Fibroblast of upper back skin (primary cell): ENCODE results near the gene INO80C.
A peak's percentile ranks its signal among the peaks of the same experiment; 100 is the strongest.
"Not testable (repeated sequence)": the region's sequence is repeated elsewhere in the genome, so short reads cannot be mapped to it uniquely, and the experiment has no call there.

Source experiments
- DNase-seq: peaks from one replicate; pipeline ENCODE4 v3.0.0-alpha.2; 2013

The INO80C gene

GRCh38 chr18:35487525-35487924 lies 10.2 kb downstream of the INO80C start:
- DNase-seq, result not testable (repeated sequence)

- no peak for DNase-seq
These were observed 11.9 kb downstream of the INO80C start for GRCh38 chr18:35485852-35486251.

DNA sequence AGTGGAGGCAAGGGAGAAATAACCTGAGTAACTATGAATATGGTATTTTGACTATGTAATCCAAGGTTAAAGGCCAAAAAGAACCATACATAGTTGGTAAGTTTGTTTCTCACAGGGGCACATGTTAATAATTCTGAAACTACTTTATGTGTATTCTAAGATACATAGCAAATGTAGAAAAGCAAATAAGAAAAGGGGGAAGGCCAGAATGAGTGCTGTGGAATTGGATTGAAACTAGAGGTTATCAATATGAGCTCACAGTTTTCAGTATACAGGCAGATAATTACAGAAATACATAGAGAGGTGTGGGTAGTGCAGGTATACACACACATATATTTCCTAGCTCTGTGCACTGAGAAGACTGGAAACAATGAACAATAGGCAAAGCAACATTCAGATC lies 13.7 kb downstream of the INO80C start:
- no peak for DNase-seq

DNA sequence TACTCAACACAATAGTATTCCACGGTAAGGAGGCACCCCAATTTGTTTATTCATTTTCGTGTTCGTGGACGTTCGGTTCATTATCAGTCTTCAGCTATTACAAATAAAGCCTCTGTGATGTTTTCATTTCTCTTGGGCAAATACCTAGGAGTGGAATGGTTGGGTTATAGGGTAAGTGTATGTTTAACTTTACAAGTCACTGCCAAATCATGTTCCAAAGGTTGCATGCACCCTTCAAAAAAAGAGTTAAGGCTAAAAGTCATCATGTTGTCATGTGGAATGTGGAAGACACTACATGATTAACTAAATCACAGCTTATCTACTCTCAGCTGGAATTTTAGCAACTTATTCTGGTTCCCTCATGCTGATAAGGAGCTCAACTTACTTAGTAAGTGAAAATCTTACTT lies 15.8 kb downstream of the INO80C start:
- DNase-seq, result no peak

GRCh38 chr18:35479911-35480586 lies 17.7 kb downstream of the INO80C start:
- no peak for DNase-seq

DNA sequence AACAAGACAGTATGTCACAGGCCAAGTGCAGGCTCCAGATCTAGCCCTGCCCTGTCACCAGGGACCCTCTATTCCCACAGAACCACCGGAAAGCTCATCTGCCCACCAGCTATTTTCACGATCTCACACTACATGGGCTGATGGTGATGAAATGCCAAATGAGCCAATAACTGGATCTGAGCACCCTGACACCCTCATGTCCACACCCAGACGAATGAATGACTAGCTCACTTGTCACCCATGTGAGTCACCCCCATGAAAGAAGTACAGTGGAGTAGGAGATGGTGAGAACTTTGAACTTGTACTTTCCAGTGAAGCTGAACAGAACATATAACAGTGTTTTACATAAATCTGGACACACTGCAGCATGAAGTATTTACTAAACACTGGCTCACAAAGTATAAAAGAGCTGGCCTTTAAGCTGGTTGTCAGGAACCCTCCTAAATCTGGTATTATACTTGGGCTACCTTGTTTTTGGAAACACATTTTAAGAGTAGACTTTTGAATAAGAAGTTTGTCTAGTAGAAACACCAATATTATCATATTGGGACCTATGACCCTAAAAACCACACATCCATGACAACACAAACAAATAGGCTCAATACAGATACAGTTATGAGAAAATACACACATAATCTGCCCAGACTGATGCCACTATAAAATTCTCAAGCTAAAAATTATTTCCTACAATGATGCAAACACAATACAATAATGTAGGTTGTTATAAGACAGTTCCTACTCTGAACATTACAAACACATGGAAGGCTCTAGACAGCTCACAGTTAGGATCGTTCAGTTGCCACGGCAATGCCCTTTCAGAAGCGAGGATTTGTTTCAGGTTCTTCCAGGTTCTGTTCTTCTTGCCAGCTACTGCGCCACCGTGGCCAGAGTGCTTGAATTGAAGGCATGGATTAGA lies 19.0 kb downstream of the INO80C start:
- peak; percentile 66 for DNase-seq

- no peak for DNase-seq
These were observed 19.8 kb downstream of the INO80C start for GRCh38 chr18:35477974-35478373.

- no peak for DNase-seq
These were observed 20.3 kb downstream of the INO80C start for GRCh38 chr18:35477497-35477896.

- DNase-seq, result peak; percentile 32
These were observed 22.9 kb downstream of the INO80C start for GRCh38 chr18:35474884-35475283.

- no peak for DNase-seq
These were observed 24.2 kb downstream of the INO80C start for GRCh38 chr18:35473562-35473961.

- DNase-seq, result no peak
These were observed 27.3 kb downstream of the INO80C start for GRCh38 chr18:35470435-35470834.

DNA sequence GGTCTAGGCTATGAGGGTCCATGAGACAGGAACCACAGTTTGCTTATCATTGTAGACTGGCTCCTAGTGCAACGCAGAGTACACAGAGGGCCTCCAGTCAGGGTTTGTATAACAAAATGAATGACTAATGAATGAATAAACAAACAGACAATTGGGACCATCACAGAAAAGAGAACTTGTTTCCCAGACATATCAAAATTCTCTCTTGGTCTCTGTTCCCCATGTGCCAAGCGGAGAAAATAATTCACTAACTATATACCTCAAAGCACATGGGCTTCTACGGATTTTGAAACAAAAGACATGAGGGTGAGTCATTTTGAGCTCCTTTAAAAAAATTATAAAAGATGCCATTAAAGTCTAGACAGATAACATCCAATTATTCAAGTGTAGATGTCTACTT lies 28.0 kb downstream of the INO80C start:
- no peak for DNase-seq

DNA sequence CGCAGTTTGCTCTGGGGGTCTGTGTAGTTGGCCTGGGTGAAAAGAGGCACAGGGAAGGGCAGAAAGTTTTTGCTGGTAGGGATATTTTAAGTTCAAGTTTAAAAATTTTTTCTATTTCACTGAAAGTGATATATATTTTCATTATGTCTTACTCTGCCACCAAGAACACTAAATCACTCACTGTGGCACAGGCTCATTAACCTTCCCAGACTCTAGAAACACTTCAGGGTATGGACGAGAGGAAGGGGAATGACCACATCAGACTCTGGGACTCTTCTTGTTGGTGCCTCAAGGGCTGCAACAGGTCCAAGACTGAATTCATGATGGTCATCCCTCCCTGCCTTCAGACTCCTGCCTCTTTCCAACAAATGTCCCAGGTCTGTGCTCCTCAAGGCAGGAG lies 29.0 kb downstream of the INO80C start:
- no peak for DNase-seq

- no peak for DNase-seq
These were observed 30.1 kb downstream of the INO80C start for GRCh38 chr18:35467624-35468016.

- DNase-seq, result no peak
These were observed 30.7 kb downstream of the INO80C start for GRCh38 chr18:35466815-35467623.

GRCh38 chr18:35466334-35466733 lies 31.4 kb downstream of the INO80C start:
- no peak for DNase-seq

DNA sequence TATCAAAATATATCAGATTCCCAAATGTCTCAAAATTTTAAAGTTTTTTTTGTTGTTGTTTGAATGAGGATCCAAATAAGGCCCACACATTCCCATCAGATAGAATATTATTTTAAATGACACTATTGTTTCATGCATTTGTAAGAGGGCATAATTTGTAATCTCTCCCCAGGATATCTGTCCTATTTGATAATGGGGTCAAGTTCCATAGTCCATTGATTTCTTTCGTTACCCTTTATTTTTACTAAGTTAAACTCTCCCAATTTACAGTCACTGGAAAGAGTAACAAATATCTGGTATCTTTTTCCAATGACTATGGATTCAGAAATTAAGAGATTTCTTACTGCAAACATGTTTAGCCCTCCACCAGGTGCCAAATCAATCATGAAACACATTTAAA lies 32.4 kb downstream of the INO80C start:
- DNase-seq, result no peak

- peak; percentile 32 for DNase-seq
These were observed 32.9 kb downstream of the INO80C start for GRCh38 chr18:35464831-35465279.

DNA sequence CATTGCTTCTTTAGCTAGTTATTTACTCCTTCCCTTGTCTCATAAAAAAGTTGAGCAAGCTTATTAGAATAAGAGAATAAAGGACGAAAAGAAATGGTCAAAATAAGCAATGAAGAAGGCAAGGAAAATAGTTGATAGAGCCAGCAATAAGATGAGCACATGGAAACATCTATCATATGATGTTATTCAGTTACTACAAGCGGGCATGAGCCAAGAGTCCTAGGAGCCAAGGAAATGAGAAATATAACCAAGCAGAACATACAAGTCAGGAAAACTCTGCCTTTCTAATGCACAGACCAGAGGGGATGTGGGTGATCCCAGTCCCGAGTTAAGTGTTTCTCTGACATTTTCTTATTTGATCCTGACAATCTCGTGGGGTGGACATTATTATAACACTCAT lies 33.9 kb downstream of the INO80C start:
- DNase-seq, result no peak

DNA sequence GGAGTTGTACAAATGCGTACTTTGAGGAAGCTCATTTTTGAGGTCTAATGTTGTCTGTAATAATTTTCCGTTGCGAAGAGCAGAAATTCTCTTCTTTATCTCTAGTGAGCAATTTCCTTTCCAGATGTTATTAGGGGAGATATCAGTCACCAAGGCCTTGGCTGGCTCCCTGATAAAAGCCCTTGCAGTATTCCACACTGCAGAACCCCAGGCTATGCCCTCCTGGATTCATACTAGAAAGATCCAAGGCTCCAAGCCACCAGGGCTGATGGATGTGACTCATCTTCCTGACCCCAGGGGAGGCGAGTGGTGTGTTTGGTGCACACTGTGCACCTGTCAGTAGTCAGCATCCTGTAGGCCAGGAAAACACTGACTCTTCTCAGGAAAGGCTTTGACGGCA lies 34.7 kb downstream of the INO80C start:
- DNase-seq, result no peak

DNA sequence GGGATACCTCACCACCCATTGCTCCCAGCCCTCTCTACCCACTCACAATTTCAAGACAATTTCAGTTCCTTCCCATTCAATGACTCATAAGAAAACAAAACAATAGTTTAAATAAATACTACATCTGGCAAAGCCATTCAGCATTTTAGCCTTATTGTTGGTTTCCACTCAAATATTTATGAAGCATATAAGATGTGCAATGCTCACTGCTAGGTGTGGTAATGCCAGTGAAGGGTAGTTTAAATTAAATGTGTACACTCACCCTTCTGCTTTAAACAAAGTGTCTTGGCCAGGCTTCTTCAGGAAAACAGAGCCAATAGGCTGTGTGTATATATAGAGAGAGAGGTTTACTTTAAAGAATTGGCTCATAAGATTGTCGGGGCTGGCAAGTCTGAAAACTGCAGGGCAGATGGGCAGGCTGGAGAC lies 37.0 kb downstream of the INO80C start:
- no peak for DNase-seq

DNA sequence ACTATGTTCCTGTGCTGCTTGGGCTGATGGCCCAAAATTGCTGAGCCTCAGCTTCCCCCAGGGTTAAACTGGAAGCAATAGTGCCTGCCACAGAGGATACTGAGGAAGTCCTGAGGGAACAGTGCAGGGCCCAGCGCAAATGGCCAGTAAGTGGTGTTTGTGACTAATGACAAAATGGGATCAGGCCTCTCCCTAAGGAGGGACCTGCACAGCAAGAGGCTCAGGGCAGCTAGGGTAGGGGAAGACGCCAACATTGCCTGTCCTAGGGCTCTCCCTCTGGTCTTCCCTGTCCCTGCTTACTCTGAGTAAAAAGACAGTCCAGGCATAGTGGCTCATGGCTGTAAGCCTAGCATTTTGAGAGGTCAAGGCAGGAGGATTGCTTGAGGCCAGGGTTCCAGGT lies 37.8 kb downstream of the INO80C start:
- no peak for DNase-seq
